Measurements from ENCODE around the gene TMEM132D. TPM values are rescaled to one million over a fixed set of nuclear protein-coding genes. Genes with fewer than 3 reads are reported as not detected.

Gene TMEM132D
- total and polyA plus RNA-seq, 5 donors from 2014 or later, result not detected

DNA sequence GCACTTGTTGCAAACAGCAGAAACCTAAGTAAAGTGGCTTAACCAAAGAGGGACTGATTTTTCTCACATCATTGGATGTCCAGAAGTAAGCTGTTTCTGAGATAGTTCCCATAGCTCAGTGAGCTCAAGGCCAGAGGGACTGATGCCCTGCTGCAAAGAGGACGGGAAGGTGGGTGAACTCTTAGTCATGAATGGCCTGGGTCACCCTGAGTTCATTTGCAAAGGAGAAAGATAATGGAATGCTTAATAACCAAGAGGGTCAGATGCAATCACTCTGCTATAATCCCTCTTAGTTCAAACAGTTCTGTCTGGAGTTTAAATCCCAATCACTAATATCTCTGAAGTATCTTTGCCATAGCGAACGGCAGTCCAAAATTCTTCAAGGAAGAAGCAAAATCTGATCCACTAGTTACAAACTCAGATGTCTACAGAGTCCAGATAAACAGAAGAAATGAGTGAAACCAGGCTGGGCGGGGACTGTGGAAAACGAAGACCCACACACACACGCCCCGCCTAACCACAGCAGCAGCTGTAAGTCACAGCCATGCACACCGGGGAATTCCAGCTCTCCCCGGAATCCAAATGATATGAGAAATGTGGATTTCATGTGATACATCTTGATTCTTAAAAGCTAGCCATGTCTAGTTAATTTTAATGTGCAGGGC, 289.5 kb downstream of the TMEM132D start:
- Histone ChIP-seq H3K9me3 (ENCODE audit: control insufficient read depth in 2 of 2, low read length in 2 of 2) (peaks cover 5 to 6% of the 10 kb centered on the region in 2 experiments), H3K4me1 (ENCODE audit: control insufficient read depth, insufficient read depth, low read length, poor library complexity, severe bottlenecking) (no peaks in the 10 kb centered on the region), H3K36me3 (ENCODE audit: control insufficient read depth, insufficient read depth, low read length) (no peaks in the 10 kb centered on the region), H3K27ac (ENCODE audit: insufficient read depth, low read length, poor library complexity, severe bottlenecking) (no peak overlapping the region), H3K27me3 (ENCODE audit: control insufficient read depth, insufficient read depth, low read length) (no peaks in the 10 kb centered on the region), H3K4me3 (ENCODE audit: low read depth, low read length) (no peak overlapping the region)
- Mint-ChIP-seq H3K36me3 (no peaks in the 10 kb centered on the region), H3K9me3 (peaks cover 0 to 17% (median 6%) of the 10 kb centered on the region in 7 donors), H3K27me3 (no peaks in the 10 kb centered on the region), H3K4me3 (no peak overlapping the region), H3K27ac (no peak overlapping the region), H3K4me1 (no peaks in the 10 kb centered on the region)
- ATAC-seq (ENCODE audit: low read depth in 2 of 2) (no peak), DNase-seq (no peak)

- Mint-ChIP-seq H3K36me3 (no peaks in the 10 kb centered on the region), H3K4me1 (no peaks in the 10 kb centered on the region), H3K27me3 (no peaks in the 10 kb centered on the region), H3K4me3 (no peak overlapping the region), H3K9me3 (peaks cover 0 to 17% (median 6%) of the 10 kb centered on the region in 7 donors), H3K27ac (no peak overlapping the region)
- H3K27ac ChIP-seq (ENCODE audit: insufficient read depth, low read length, poor library complexity, severe bottlenecking), result no peak overlapping the region
- H3K4me3 ChIP-seq (ENCODE audit: low read depth, low read length), result no peak overlapping the region
- no peaks in the 10 kb centered on the region for H3K36me3 ChIP-seq (ENCODE audit: control insufficient read depth, insufficient read depth, low read length)
- DNase-seq (no peak), ATAC-seq (ENCODE audit: low read depth in 2 of 2) (no peak)
- no peaks in the 10 kb centered on the region for H3K4me1 ChIP-seq (ENCODE audit: control insufficient read depth, insufficient read depth, low read length, poor library complexity, severe bottlenecking)
- no peaks in the 10 kb centered on the region for H3K27me3 ChIP-seq (ENCODE audit: control insufficient read depth, insufficient read depth, low read length)
- peaks cover 5 to 6% of the 10 kb centered on the region in 2 experiments for H3K9me3 ChIP-seq (ENCODE audit: control insufficient read depth in 2 of 2, low read length in 2 of 2)
These were observed 290.5 kb downstream of the TMEM132D start for GRCh38 chr12:129613314-129613713.

DNA sequence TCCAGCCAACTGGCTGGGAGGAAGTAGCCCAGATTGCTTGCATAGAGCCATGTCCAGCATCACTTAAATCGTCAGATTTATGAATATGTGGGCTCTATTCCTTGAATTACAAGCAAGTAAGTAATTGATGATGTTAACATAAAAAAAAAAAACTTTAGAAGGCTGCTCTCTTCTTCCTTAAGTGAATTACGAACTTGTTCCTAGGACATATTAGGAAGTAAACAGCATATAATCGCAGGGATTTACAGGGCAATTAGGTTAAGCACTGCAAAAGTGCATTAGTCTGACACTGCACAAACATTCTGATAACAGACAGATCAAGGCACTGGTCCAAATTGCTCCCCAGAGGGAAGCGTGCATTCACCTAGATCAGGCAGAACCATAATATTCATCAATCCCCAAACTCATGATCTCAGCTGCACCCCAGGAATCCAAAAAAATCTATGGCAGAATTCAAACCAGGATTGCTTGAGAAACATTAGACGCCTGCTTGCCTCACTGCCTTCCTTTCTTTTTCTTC, 293.2 kb downstream of the TMEM132D start:
- H3K36me3 Mint-ChIP-seq, result no peaks in the 10 kb centered on the region
- ATAC-seq (ENCODE audit: low read depth in 2 of 2) (no peak), DNase-seq (no peak)
- peaks cover 0 to 6% (median 4%) of the 10 kb centered on the region in 7 donors for H3K9me3 Mint-ChIP-seq
- no peaks in the 10 kb centered on the region for H3K27me3 Mint-ChIP-seq
- no peaks in the 10 kb centered on the region for H3K4me1 ChIP-seq (ENCODE audit: control insufficient read depth, insufficient read depth, low read length, poor library complexity, severe bottlenecking)
- H3K27ac Mint-ChIP-seq, result no peak overlapping the region
- H3K4me3 ChIP-seq (ENCODE audit: low read depth, low read length), result no peak overlapping the region
- H3K4me3 Mint-ChIP-seq, result no peak overlapping the region
- H3K9me3 ChIP-seq (ENCODE audit: control insufficient read depth in 2 of 2, low read length in 2 of 2), result peaks cover 2 to 5% of the 10 kb centered on the region in 2 experiments
- no peaks in the 10 kb centered on the region for H3K36me3 ChIP-seq (ENCODE audit: control insufficient read depth, insufficient read depth, low read length)
- H3K27me3 ChIP-seq (ENCODE audit: control insufficient read depth, insufficient read depth, low read length), result no peaks in the 10 kb centered on the region
- no peaks in the 10 kb centered on the region for H3K4me1 Mint-ChIP-seq
- H3K27ac ChIP-seq (ENCODE audit: insufficient read depth, low read length, poor library complexity, severe bottlenecking), result no peak overlapping the region

GRCh38 chr12:129607756-129608155, 296.1 kb downstream of the TMEM132D start:
- H3K27ac ChIP-seq (ENCODE audit: insufficient read depth, low read length, poor library complexity, severe bottlenecking), result no peak overlapping the region
- H3K27me3 ChIP-seq (ENCODE audit: control insufficient read depth, insufficient read depth, low read length), result no peaks in the 10 kb centered on the region
- H3K9me3 ChIP-seq (ENCODE audit: control insufficient read depth in 2 of 2, low read length in 2 of 2), result no peaks in the 10 kb centered on the region
- Mint-ChIP-seq H3K4me3 (no peak overlapping the region), H3K4me1 (no peaks in the 10 kb centered on the region), H3K27me3 (no peaks in the 10 kb centered on the region), H3K9me3 (peaks cover 0 to 12% (median 2%) of the 10 kb centered on the region in 7 donors), H3K27ac (no peak overlapping the region), H3K36me3 (no peaks in the 10 kb centered on the region)
- DNase-seq (no peak), ATAC-seq (ENCODE audit: low read depth in 2 of 2) (no peak)
- no peak overlapping the region for H3K4me3 ChIP-seq (ENCODE audit: low read depth, low read length)
- H3K4me1 ChIP-seq (ENCODE audit: control insufficient read depth, insufficient read depth, low read length, poor library complexity, severe bottlenecking), result no peaks in the 10 kb centered on the region
- H3K36me3 ChIP-seq (ENCODE audit: control insufficient read depth, insufficient read depth, low read length), result no peaks in the 10 kb centered on the region

- Histone ChIP-seq H3K36me3 (ENCODE audit: control insufficient read depth, insufficient read depth, low read length) (no peaks in the 10 kb centered on the region), H3K27me3 (ENCODE audit: control insufficient read depth, insufficient read depth, low read length) (no peaks in the 10 kb centered on the region), H3K27ac (ENCODE audit: insufficient read depth, low read length, poor library complexity, severe bottlenecking) (no peak overlapping the region), H3K9me3 (ENCODE audit: control insufficient read depth in 2 of 2, low read length in 2 of 2) (no peaks in the 10 kb centered on the region), H3K4me3 (ENCODE audit: low read depth, low read length) (no peak overlapping the region), H3K4me1 (ENCODE audit: control insufficient read depth, insufficient read depth, low read length, poor library complexity, severe bottlenecking) (no peaks in the 10 kb centered on the region)
- Mint-ChIP-seq H3K36me3 (no peaks in the 10 kb centered on the region), H3K27me3 (no peaks in the 10 kb centered on the region), H3K4me3 (no peak overlapping the region), H3K4me1 (no peaks in the 10 kb centered on the region), H3K27ac (no peak overlapping the region), H3K9me3 (peaks cover 0 to 15% (median 2%) of the 10 kb centered on the region in 7 donors)
- DNase-seq (no peak), ATAC-seq (ENCODE audit: low read depth in 2 of 2) (no peak)
These were observed 296.5 kb downstream of the TMEM132D start for GRCh38 chr12:129607301-129607700.

- H3K4me1 Mint-ChIP-seq, result no peaks in the 10 kb centered on the region
- DNase-seq (no peak), ATAC-seq (ENCODE audit: low read depth in 2 of 2) (no peak)
- Histone ChIP-seq H3K9me3 (ENCODE audit: control insufficient read depth in 2 of 2, low read length in 2 of 2) (no peaks in the 10 kb centered on the region), H3K36me3 (ENCODE audit: control insufficient read depth, insufficient read depth, low read length) (no peaks in the 10 kb centered on the region), H3K4me3 (ENCODE audit: low read depth, low read length) (no peak overlapping the region), H3K27me3 (ENCODE audit: control insufficient read depth, insufficient read depth, low read length) (no peaks in the 10 kb centered on the region), H3K27ac (ENCODE audit: insufficient read depth, low read length, poor library complexity, severe bottlenecking) (no peak overlapping the region), H3K4me1 (ENCODE audit: control insufficient read depth, insufficient read depth, low read length, poor library complexity, severe bottlenecking) (no peaks in the 10 kb centered on the region)
- H3K4me3 Mint-ChIP-seq, result no peak overlapping the region
- H3K9me3 Mint-ChIP-seq, result peaks cover 0 to 18% (median 3%) of the 10 kb centered on the region in 7 donors
- no peaks in the 10 kb centered on the region for H3K27me3 Mint-ChIP-seq
- H3K36me3 Mint-ChIP-seq, result no peaks in the 10 kb centered on the region
- H3K27ac Mint-ChIP-seq, result no peak overlapping the region
These were observed 297.6 kb downstream of the TMEM132D start for GRCh38 chr12:129606239-129606638.

DNA sequence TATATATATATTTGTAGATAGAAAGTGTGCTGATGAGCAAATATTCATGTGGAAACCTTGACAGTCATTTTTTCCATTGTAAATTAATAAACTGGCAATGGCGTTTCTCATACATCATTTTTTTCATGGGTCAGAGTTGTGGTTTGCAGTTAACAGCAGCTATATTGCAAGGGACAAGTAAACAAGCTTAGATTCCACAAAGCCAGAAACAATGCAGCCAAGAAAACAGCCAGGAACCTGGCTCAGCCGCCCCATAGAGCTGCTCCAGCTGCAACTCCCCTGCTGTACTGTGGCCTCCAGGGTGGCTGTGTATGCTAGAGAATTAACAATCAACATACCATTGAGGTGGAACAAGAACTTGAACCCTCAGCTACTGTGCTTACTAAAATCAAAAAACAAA, 298.2 kb downstream of the TMEM132D start:
- ATAC-seq (ENCODE audit: low read depth in 2 of 2) (no peak), DNase-seq (no peak)
- Mint-ChIP-seq H3K27ac (no peak overlapping the region), H3K4me3 (no peak overlapping the region), H3K4me1 (no peaks in the 10 kb centered on the region), H3K36me3 (no peaks in the 10 kb centered on the region), H3K9me3 (peaks cover 0 to 22% (median 3%) of the 10 kb centered on the region in 7 donors), H3K27me3 (no peaks in the 10 kb centered on the region)
- Histone ChIP-seq H3K27ac (ENCODE audit: insufficient read depth, low read length, poor library complexity, severe bottlenecking) (no peak overlapping the region), H3K27me3 (ENCODE audit: control insufficient read depth, insufficient read depth, low read length) (no peaks in the 10 kb centered on the region), H3K9me3 (ENCODE audit: control insufficient read depth in 2 of 2, low read length in 2 of 2) (no peaks in the 10 kb centered on the region), H3K4me3 (ENCODE audit: low read depth, low read length) (no peak overlapping the region), H3K36me3 (ENCODE audit: control insufficient read depth, insufficient read depth, low read length) (no peaks in the 10 kb centered on the region), H3K4me1 (ENCODE audit: control insufficient read depth, insufficient read depth, low read length, poor library complexity, severe bottlenecking) (no peaks in the 10 kb centered on the region)

DNA sequence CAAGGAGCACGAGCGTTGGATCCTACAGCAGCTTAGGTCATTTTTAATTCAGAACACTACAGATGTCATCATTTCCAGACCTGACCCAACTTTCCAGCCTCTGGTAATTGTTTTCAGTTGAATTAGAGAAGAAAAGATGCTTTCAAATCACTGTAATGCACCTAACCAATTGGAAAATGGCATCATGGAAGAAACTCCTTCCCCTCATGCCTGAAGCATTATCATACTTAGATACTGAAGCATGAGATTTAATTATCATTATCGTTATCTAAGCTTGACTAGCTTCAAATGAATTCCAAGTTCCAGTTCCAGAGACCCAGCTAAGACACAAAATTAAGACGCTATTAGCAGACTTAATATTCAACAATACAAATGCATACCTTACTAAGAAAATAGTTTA, 299.3 kb downstream of the TMEM132D start:
- Mint-ChIP-seq H3K9me3 (peaks cover 0 to 28% (median 2%) of the 10 kb centered on the region in 7 donors), H3K4me1 (no peaks in the 10 kb centered on the region), H3K27ac (no peak overlapping the region), H3K4me3 (no peak overlapping the region), H3K27me3 (no peaks in the 10 kb centered on the region), H3K36me3 (no peaks in the 10 kb centered on the region)
- H3K27ac ChIP-seq (ENCODE audit: insufficient read depth, low read length, poor library complexity, severe bottlenecking), result no peak overlapping the region
- H3K27me3 ChIP-seq (ENCODE audit: control insufficient read depth, insufficient read depth, low read length), result no peaks in the 10 kb centered on the region
- DNase-seq (no peak), ATAC-seq (ENCODE audit: low read depth in 2 of 2) (no peak)
- no peak overlapping the region for H3K4me3 ChIP-seq (ENCODE audit: low read depth, low read length)
- H3K4me1 ChIP-seq (ENCODE audit: control insufficient read depth, insufficient read depth, low read length, poor library complexity, severe bottlenecking), result no peaks in the 10 kb centered on the region
- no peaks in the 10 kb centered on the region for H3K9me3 ChIP-seq (ENCODE audit: control insufficient read depth in 2 of 2, low read length in 2 of 2)
- H3K36me3 ChIP-seq (ENCODE audit: control insufficient read depth, insufficient read depth, low read length), result no peaks in the 10 kb centered on the region
